Liver (tissue), 3 donors: ENCODE measurements around the gene ZSWIM8.

Experiments
- CTCF ChIP-seq: fragments of 150-350 bp; IDR thresholded peaks from 2 replicates; pipeline ENCODE4 v1.5.1; 2017; ENCODE audit warnings: improper control_type of control experiment, low read depth, low read length; ENCODE audit not compliant: missing input control
- TAF1 ChIP-seq: conservative IDR thresholded peaks from 2 replicates; pipeline ENCODE4 v1.6.1; 2016; ENCODE audit warnings: antibody characterized with exemption, mild to moderate bottlenecking
- YY1 ChIP-seq: IDR thresholded peaks from 2 replicates; pipeline ENCODE4 v1.6.1; 2016; ENCODE audit warnings: antibody characterized with exemption, mild to moderate bottlenecking
- TF ChIP-seq, protein P1 (sequence below): IDR thresholded peaks from 2 replicates; pipeline ENCODE4 v1.6.1; 2016; ENCODE audit warnings: antibody characterized with exemption
- donor health status: healthy.
- donor health status: healthy.

DNA sequence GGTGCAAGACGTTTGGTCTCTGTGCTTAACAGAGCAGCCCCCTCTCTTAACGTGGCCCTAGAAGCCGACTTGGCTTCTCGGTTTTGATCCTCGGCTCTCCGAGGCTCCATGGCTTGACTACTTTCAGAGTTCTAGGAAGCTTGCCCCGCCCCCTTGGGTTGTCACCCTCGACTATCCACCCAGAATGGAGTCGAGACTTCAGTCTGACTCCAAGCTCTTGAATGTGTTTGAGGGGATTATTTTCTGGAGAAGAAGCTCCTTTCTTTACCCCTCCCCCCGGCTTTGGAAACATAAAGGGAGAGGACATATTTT lies 40.8 kb upstream of the ZSWIM8 start:
- TF ChIP-seq CTCF (no peak), TAF1 (no peak), YY1 (no peak)
- TF ChIP-seq, protein P1, sequence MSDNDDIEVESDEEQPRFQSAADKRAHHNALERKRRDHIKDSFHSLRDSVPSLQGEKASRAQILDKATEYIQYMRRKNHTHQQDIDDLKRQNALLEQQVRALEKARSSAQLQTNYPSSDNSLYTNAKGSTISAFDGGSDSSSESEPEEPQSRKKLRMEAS: no peak
